ENCODE data around the gene ELOVL1.

DNA sequence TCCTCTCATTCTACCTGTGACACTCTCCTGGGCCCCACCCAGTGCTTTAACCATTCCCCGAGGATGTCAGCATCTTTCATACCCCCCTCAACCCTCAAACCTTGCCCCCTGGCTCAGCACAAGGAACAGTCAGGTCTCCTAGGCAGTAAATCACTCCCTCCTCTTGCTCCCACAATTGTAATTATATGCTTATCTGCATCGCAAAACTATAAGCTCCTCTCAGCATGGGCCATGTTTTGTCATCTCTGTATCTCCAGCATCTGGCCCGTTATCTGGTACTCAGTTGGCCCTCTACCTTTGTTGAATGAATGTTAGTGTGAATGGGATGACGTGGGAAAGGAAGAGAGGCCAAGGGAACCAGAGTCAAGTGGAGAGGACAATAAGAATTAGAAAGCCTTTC is 2.8 kb upstream of the ELOVL1 start:
- no peak for TF ChIP-seq TAF1 (IDR thresholded peaks at IDR 0.05; ENCODE audit: low read depth)
- no peak for TF ChIP-seq EP300 (IDR thresholded peaks at IDR 0.05; ENCODE audit: borderline replicate concordance)
